Stimulated activated CD8-positive, alpha-beta memory T cell treated with anti-CD3 and anti-CD28 coated beads, Interleukin-4, amount 100 ng/mL, for 48 hours (primary cell): Measurements from ENCODE around the gene OTUB2.
A peak's percentile ranks its signal among the peaks of the same experiment; 100 is the strongest.
"Not testable (repeated sequence)": the region's sequence is repeated elsewhere in the genome, so short reads cannot be mapped to it uniquely, and the experiment has no call there.

Experiments used
- DNase-seq: peaks from one replicate; pipeline ENCODE4 v3.0.0-alpha.2; 2020

The OTUB2 gene

GRCh38 chr14:94062344-94062940 lies 36.3 kb downstream of the OTUB2 start:
- DNase-seq, result no peak

GRCh38 chr14:94066089-94066676 lies 40.0 kb downstream of the OTUB2 start:
- no peak for DNase-seq

GRCh38 chr14:94072076-94072475 lies 45.9 kb downstream of the OTUB2 start:
- DNase-seq, result not testable (repeated sequence)

GRCh38 chr14:94074534-94074933 lies 48.4 kb downstream of the OTUB2 start:
- no peak for DNase-seq

- no peak for DNase-seq
Observed at GRCh38 chr14:94075008-94075407, 48.9 kb downstream of the OTUB2 start.

- DNase-seq, result no peak
Observed at GRCh38 chr14:94077111-94077821, 51.1 kb downstream of the OTUB2 start.

GRCh38 chr14:94077823-94078222 lies 51.7 kb downstream of the OTUB2 start:
- DNase-seq, result no peak

GRCh38 chr14:94079891-94080620 lies 53.9 kb downstream of the OTUB2 start:
- no peak for DNase-seq

GRCh38 chr14:94080621-94081385 lies 54.7 kb downstream of the OTUB2 start, which contains the start of the genes DDX24 and IFI27L1:
TSS of gene DDX24 (minus strand) at chr14:94081202. CDS start at chr14:94079742, 1,460 bp downstream.
TSS of gene IFI27L1 (plus strand) at chr14:94081310. CDS start at chr14:94096938, 15,628 bp downstream.
- DNase-seq, result peak; percentile 98

GRCh38 chr14:94081386-94081820 lies 55.3 kb downstream of the OTUB2 start:
- DNase-seq, result no peak

- no peak for DNase-seq
Observed at GRCh38 chr14:94087891-94088290, 61.8 kb downstream of the OTUB2 start.

GRCh38 chr14:94088516-94088915 lies 62.4 kb downstream of the OTUB2 start:
- DNase-seq, result no peak

GRCh38 chr14:94089479-94089878 lies 63.3 kb downstream of the OTUB2 start:
- DNase-seq, result no peak

GRCh38 chr14:94093418-94093817 lies 67.3 kb downstream of the OTUB2 start:
- no peak for DNase-seq

- no peak for DNase-seq
Observed at GRCh38 chr14:94097091-94097490, 71.0 kb downstream of the OTUB2 start.
